ENCODE results near the gene ANK2. TPM values are rescaled to one million over a fixed set of nuclear protein-coding genes. Genes with fewer than 3 reads are reported as not detected.
A peak's percentile ranks its signal among the peaks of the same experiment; 100 is the strongest.
"Not testable (repeated sequence)": the region's sequence is repeated elsewhere in the genome, so short reads cannot be mapped to it uniquely, and the experiment has no call there.

ANK2 gene
- total RNA-seq, 1 donor from 2014 or later = 371 TPM

- no peak for DNase-seq
Observed at GRCh38 chr4:113052379-113052951, 3.0 kb downstream of the ANK2 start.

DNA sequence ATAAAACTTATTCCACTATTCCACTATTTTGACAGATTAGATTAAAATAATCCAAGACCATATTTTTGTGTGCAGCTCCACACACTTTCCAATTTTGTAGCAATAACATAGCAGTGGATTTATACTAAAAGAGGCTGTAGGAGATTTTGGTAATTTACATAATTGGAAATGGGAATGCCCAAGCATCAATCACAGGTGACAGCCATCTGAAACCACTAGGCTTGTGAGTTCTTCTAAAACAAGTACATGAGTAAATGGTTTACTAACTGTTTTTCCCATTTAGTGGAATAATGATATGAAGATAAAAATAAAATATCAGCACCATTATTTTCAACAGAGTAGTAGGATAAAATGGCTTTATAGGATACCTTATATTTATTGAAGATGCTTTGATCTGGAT is 4.4 kb downstream of the ANK2 start:
- no peak for DNase-seq

DNA sequence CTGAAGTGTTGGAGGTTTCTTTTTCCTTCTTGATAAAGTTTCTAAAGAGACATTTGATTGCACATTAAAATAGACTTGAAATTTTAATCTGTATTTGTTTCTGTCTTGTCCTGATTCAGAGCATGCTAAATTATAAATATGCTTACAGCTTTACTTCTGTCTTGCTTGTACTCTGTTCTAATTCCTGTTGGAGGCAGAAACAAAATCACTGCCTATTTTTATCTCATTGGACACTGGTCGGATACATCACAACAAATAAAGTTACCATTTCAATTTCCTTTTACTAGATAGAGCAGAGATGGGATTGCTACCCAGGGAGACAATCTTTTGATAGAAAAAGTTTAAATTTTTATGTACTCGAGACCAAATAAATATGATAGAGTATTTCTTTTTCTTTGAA is 6.9 kb downstream of the ANK2 start:
- DNase-seq = no peak

GRCh38 chr4:113057891-113058290 is 8.4 kb downstream of the ANK2 start:
- DNase-seq = no peak

GRCh38 chr4:113059449-113060182 is 10.2 kb downstream of the ANK2 start:
- no peak for DNase-seq

DNA sequence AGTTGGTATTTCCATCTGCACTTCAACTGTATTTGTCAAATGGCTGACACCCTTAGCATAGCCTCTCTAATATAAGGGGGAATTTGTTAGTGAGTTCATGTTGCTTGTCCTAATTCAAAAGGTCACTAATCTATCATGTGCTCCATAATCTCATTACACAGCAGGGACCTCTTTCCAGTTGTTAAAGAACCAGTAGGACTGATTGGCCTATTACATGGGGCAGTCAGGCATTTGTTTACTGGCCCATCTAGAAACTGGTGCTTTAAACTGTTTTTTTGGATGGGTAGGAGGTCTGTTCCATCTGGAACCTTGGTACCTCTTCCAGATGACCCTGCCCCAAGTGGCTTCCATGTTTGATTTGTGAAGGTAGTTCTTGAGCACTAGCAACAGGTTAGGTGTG is 11.4 kb downstream of the ANK2 start:
- DNase-seq = no peak

- peak; percentile 43 for DNase-seq
Observed at GRCh38 chr4:113064244-113064643, 14.8 kb downstream of the ANK2 start.

DNA sequence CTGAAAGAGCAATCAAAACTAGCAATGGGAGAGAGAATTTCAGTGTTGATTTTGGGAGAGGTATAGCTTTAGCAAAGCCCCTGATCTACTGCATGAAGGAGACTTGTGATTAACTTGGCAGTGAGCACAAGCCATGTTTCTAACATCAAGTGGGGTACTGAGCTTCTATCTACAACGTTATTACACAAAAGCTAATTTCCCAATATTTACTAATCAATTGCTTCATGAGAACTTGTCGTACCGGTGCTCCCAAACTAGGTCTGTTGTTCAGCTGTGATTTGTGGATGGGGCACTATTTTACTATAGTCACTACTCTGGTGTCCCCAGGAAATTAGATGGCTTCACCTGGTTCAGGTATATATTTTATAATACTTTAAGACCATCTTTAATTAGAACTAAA is 16.2 kb downstream of the ANK2 start:
- no peak for DNase-seq

DNA sequence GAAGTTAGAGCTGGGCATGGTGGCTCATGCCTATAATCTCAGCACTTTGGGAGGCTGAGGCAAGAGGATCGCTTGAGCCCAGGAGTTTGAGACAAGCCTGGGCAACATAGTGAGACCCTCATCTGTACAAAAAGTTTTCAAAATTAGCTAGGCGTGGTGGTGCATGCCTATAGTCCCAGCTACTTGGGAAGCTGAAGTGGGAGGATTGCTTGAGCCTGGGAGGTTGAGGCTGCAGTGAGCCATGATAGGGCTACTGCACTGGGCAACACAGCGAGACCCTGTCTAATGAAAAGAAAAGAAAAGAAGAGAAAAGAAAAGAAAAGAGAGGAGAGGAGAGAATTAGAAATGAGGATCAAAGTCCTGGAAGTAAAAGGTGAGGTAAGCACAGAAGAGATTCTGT is 19.3 kb downstream of the ANK2 start:
- DNase-seq = not testable (repeated sequence)

- DNase-seq = no peak
Observed at GRCh38 chr4:113069212-113069892, 19.9 kb downstream of the ANK2 start.

DNA sequence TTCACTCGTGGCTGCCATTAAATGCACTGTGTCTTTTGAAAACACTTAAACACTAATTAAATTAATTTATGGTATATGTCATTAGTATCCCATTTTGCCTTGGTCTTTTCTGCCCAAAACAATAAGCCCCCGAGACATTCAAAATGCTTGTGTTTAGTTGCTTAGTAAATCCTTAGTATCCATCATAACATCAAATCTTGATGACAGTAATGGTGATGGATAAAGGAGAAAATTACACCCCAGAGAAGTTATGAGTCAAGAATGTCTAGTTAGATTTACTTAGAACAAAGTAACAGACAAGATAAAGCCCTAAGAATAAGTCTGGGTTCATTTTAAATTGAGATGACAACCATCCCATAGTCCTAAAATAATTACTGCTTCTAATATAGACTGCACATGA is 21.3 kb downstream of the ANK2 start:
- DNase-seq = no peak

DNA sequence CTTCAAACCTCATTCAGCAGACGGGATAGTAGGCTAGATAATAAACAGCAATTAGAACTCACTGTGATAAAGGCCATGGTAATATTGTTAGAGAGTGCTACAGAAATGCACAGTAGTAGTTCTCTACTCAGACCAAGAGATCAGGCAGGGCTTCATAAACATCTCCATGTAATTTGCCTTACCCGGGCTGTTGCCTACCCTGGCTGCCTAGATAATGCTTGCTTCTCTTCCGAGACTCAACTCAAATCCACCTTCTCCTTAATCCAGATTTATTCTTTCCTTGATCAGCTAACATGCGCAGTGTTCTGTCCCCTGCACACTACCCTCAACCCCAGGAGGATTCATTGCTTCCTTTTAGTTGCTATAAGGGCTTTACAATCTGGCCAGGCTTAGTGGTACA is 21.8 kb downstream of the ANK2 start:
- no peak for DNase-seq

GRCh38 chr4:113071805-113072204 is 22.4 kb downstream of the ANK2 start:
- DNase-seq = no peak

GRCh38 chr4:113073451-113074005 is 24.1 kb downstream of the ANK2 start:
- DNase-seq = no peak

GRCh38 chr4:113077575-113077974 is 28.1 kb downstream of the ANK2 start:
- peak; percentile 15 for DNase-seq

GRCh38 chr4:113078066-113078465 is 28.6 kb downstream of the ANK2 start:
- no peak for DNase-seq

DNA sequence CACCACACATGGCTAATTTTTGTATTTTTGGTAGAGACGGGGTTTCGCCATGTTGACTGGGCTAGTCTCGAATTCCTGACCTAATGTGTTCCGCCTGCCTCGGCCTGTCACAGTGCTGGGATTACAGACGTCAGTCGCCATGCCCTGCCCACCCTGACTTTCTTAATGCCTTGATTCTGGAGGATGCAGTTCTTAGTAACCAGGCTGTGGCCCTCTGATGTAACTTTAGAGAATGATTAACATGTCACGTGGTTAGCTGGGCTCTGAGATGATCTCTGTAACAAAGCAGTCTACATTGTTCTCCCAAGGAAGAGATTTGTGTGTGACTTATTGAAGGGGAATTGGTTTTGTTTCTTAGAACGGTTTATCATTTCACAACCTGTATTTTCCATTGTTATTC is 30.6 kb downstream of the ANK2 start:
- no peak for DNase-seq

DNA sequence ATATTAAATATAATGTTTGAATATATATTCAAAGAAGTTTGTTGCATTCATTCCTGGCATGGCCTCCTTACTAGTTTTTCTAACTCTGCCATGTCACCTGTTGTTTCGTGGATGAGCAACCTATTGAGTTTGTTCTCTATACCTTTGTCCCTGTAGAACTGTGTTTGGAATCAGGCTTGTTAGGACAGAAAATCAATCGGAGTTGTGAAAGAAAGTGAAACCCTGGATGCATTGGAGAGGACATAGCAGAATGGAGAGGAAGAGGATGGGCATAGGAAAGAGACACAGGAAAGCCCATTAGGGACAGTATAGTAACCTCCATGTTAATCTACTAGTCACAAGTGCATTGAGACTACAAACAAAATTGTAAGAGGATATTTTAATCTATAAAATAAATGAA is 31.2 kb downstream of the ANK2 start:
- no peak for DNase-seq

DNA sequence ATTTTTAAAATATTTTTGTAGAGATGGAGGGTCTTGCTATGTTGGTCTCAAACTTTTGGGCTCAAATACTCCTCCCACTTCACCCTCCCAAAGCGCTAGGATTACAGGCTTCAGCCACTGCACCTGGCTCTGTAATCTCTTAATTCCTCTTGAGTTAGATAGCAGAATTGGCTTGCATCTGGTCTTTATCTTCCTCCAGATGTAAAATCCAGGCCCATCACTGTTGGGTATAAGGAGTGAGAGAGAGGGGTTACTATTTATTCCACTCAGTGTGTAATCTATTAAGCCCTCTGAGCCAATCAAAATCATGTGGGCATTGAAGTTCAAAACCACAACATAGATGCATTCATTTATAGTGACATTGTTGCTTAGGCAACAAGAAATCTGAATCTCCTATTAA is 33.9 kb downstream of the ANK2 start:
- no peak for DNase-seq

- no peak for DNase-seq
Observed at GRCh38 chr4:113086172-113086695, 36.8 kb downstream of the ANK2 start.

GRCh38 chr4:113088050-113088449 is 38.6 kb downstream of the ANK2 start:
- DNase-seq = no peak

GRCh38 chr4:113090954-113091353 is 41.5 kb downstream of the ANK2 start:
- DNase-seq = no peak

GRCh38 chr4:113094331-113094730 is 44.9 kb downstream of the ANK2 start:
- no peak for DNase-seq
